Superior temporal gyrus (tissue), 1 donor: ENCODE data around the gene DHRSX.
"Not testable (repeated sequence)": the region's sequence is repeated elsewhere in the genome, so short reads cannot be mapped to it uniquely, and the experiment has no call there.

Source experiments
- DNase-seq: peaks from one replicate; pipeline ENCODE4 v3.0.0-alpha.2; 2016; ENCODE audit errors: extremely low spot score

DHRSX gene

GRCh38 chrX:2316534-2316933 lies 184.2 kb downstream of the DHRSX start:
- DNase-seq: no peak

GRCh38 chrX:2315434-2315833 lies 185.3 kb downstream of the DHRSX start:
- no peak for DNase-seq

GRCh38 chrX:2314831-2315365 lies 185.9 kb downstream of the DHRSX start:
- DNase-seq: no peak

GRCh38 chrX:2313864-2314640 lies 186.7 kb downstream of the DHRSX start:
- DNase-seq: no peak

GRCh38 chrX:2312061-2312591 lies 188.7 kb downstream of the DHRSX start:
- not testable (repeated sequence) for DNase-seq

- DNase-seq: no peak
Measured at GRCh38 chrX:2311501-2311900, 189.3 kb downstream of the DHRSX start.

- DNase-seq: no peak
Measured at GRCh38 chrX:2301901-2302300, 198.9 kb downstream of the DHRSX start.

- peak; percentile 59 for DNase-seq
Measured at GRCh38 chrX:2299871-2300270, 200.9 kb downstream of the DHRSX start.

GRCh38 chrX:2286731-2287130 lies 214.0 kb downstream of the DHRSX start:
- DNase-seq: no peak

- DNase-seq: no peak
Measured at GRCh38 chrX:2284601-2285000, 216.2 kb downstream of the DHRSX start.

- no peak for DNase-seq
Measured at GRCh38 chrX:2284133-2284532, 216.6 kb downstream of the DHRSX start.

- DNase-seq: no peak
Measured at GRCh38 chrX:2283111-2283859, 217.5 kb downstream of the DHRSX start.

GRCh38 chrX:2282490-2283090 lies 218.2 kb downstream of the DHRSX start:
- DNase-seq: no peak

- DNase-seq: no peak
Measured at GRCh38 chrX:2272337-2272736, 228.4 kb downstream of the DHRSX start.

GRCh38 chrX:2271595-2271994 lies 229.2 kb downstream of the DHRSX start:
- not testable (repeated sequence) for DNase-seq

- DNase-seq: not testable (repeated sequence)
Measured at GRCh38 chrX:2270783-2271182, 230.0 kb downstream of the DHRSX start.

GRCh38 chrX:2267890-2268289 lies 232.9 kb downstream of the DHRSX start:
- DNase-seq: no peak

- DNase-seq: no peak
Measured at GRCh38 chrX:2266445-2267349, 234.1 kb downstream of the DHRSX start.

GRCh38 chrX:2265658-2266444 lies 234.9 kb downstream of the DHRSX start:
- not testable (repeated sequence) for DNase-seq
